Sciatic nerve (tissue), 2 donors: Measurements from ENCODE around the gene BRSK1. TPM values are rescaled to one million over a fixed set of nuclear protein-coding genes. Genes with fewer than 3 reads are reported as not detected.
A peak's percentile ranks its signal among the peaks of the same experiment; 100 is the strongest.
"Not testable (repeated sequence)": the region's sequence is repeated elsewhere in the genome, so short reads cannot be mapped to it uniquely, and the experiment has no call there.

Experiments used
- ATAC-seq: fragments of 200-7000 bp; cut with Tn5 transposase; one replicate; pipeline ENCODE4 v1.9.1; 2020; ENCODE audit warnings: mild to moderate bottlenecking, moderate library complexity
- DNase-seq: peaks from one replicate; pipeline ENCODE4 v3.0.0-alpha.2; 2020; ENCODE audit warnings: low spot score
- intact Hi-C: fragments of 100-400 bp; cut with DNase I; formaldehyde crosslinking; loops from one replicate; pipeline ENCODE4 v1.14.2; 2022
- total RNA-seq: library from RNA; stranded (reverse); fragmentation: NEBNext Ultra II Directional; extraction: Animal tissue kit (Norgen Biotek cat#: 25700); gene quantifications from one replicate; pipeline ENCODE4 v1.2.1, GENCODE V29; 2021
- donor health status: DM: no; HTN: no; CAD: no.
- donor health status: DM: no; HTN: no; CAD: no.

The BRSK1 gene
- total RNA-seq, 1 donor from 2014 or later, result 6.5 TPM

- no peak for ATAC-seq
- no peak for DNase-seq
- intact Hi-C loops, result no loop called here
These were observed 32.2 kb downstream of the BRSK1 start for GRCh38 chr19:55315956-55316525.

GRCh38 chr19:55316646-55317045 lies 32.8 kb downstream of the BRSK1 start:
- no peak for DNase-seq
- no peak for ATAC-seq
- intact Hi-C loops, result no loop called here

GRCh38 chr19:55319785-55320184 lies 36.0 kb downstream of the BRSK1 start:
- DNase-seq (no peak), ATAC-seq (peak; percentile 67)
- intact Hi-C loops, result no loop called here

- DNase-seq, result no peak
- no peak for ATAC-seq
- intact Hi-C loops, result no loop called here
These were observed 37.1 kb downstream of the BRSK1 start for GRCh38 chr19:55320844-55321419.

DNA sequence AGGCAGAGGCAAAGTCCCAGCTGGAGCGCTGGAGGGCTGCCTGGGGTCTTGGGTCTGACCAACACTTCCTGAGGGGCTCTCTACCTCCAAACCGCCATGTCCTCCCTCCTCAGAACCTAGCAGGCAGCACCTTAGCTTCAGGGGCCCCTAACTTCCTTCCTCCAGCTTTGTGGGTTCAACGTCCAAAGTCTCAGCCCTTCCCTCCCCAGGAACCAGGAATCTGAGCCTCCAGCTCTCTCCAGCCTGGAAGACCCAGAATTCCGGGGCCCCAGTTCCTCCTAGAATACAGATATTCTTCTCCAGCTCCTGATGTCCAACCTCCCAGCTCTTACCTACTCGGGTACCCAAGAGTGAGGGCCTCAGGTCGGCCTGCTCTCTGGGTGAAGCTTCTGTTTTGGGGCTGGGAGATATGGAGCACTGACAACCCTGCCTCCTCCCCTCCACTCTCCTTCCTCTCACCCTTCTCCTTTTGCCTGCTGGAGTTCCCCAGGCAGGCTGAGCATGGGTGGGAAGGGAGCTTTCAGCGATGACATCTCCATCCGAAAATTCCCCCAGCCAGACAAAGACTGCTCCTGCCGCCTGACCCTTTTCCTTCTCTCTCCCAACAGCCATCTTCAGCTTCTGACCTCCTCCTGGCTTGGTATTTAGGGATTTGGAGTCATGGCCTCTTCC lies 37.8 kb downstream of the BRSK1 start:
- DNase-seq (no peak), ATAC-seq (no peak)
- intact Hi-C loops, result no loop called here

DNA sequence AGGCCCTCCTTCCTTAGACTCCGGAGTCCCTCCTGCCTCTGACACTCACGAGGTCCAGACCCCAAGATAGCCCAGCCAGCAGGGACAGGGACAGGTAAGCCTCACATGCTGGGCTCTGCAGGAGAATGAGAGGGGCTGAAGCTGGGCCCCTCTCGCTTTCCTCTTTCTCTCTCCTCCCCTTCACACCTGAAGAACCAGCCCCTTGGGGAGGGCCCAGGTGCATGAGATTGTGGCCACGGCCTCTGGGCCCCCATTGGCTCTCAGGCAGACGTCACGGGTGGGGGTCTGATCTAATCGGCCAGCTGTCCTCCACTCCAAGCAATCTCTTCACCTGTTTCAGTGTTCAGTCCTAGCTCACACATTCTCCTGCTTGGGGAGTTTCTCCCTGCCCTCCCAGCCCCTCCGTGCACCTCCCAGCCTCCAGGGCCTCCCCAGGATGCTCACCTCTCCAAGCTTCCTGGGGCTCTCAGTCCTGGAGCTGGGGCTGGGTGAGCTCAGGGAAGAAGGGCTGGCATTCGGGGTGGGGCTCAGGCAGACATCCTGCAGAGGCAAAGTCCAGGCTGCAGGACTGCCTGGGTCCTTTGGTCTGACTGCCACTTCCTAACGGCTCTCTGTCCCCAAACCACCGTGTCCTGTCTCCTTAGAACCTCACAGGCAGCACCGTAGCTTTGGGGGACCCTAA lies 38.5 kb downstream of the BRSK1 start:
- DNase-seq (no peak), ATAC-seq (no peak)
- intact Hi-C loops, result no loop called here

- DNase-seq (no peak), ATAC-seq (no peak)
- intact Hi-C loops, result no loop called here
These were observed 40.9 kb downstream of the BRSK1 start for GRCh38 chr19:55324662-55325061.

- DNase-seq (no peak), ATAC-seq (peak; percentile 23)
- intact Hi-C loops, result no loop called here
These were observed 41.4 kb downstream of the BRSK1 start, which contains the start of gene TMEM150B for GRCh38 chr19:55325172-55325571. Gene TMEM150B, minus strand, starts transcription at chr19:55325341. Its CDS starts 4,305 bp downstream, at chr19:55321036.

DNA sequence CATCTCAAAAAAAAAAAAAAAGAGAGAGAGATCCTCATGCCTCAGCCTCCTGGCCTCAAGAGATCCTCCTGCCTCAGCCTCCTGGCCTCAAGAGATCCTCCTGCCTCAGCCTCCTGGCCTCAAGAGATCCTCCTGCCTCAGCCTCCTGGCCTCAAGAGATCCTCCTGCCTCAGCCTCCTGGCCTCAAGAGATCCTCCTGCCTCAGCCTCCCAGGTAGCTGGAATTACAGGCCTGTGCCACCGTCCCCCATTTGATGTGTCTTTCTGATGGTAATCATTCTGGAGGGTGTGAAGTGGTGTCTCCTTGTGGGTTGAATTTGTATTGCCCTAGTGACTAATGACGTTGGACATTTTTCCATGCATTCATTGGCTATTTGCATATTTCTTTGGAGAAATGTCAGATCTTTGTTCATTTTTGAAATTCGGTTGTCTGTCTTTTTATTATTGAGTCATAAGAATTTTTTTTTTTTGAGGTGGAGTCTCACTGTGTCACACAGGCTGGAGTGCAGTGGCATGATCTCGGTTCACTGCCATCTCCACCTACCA lies 45.0 kb downstream of the BRSK1 start:
- DNase-seq, ATAC-seq, intact Hi-C loops: not testable (repeated sequence)

- ATAC-seq, intact Hi-C loops, DNase-seq: not testable (repeated sequence)
These were observed 46.0 kb downstream of the BRSK1 start for GRCh38 chr19:55329791-55330190.

DNA sequence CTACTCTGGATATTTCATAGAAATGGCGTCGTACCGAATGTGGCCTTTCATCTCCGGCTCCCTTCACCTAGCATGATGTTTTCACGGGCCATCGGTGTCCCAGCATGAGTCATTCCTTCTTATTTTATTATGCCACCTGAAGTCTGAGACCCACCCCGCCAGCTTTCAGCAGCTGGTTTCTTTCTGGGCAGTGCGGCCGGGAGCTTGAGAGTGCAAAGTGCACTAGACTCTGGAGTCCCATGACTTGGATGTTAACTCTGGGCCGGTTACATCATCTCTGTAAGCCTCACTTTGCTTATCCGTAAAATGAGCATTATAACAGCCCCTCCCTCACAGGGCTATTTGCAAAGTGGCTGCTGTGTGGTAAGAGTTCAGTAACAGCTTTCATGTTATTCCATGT lies 50.1 kb downstream of the BRSK1 start:
- intact Hi-C loops, result no loop called here
- no peak for ATAC-seq
- DNase-seq, result no peak

GRCh38 chr19:55336101-55336500 lies 52.3 kb downstream of the BRSK1 start:
- ATAC-seq (no peak), DNase-seq (no peak)
- intact Hi-C loops, result no loop called here

DNA sequence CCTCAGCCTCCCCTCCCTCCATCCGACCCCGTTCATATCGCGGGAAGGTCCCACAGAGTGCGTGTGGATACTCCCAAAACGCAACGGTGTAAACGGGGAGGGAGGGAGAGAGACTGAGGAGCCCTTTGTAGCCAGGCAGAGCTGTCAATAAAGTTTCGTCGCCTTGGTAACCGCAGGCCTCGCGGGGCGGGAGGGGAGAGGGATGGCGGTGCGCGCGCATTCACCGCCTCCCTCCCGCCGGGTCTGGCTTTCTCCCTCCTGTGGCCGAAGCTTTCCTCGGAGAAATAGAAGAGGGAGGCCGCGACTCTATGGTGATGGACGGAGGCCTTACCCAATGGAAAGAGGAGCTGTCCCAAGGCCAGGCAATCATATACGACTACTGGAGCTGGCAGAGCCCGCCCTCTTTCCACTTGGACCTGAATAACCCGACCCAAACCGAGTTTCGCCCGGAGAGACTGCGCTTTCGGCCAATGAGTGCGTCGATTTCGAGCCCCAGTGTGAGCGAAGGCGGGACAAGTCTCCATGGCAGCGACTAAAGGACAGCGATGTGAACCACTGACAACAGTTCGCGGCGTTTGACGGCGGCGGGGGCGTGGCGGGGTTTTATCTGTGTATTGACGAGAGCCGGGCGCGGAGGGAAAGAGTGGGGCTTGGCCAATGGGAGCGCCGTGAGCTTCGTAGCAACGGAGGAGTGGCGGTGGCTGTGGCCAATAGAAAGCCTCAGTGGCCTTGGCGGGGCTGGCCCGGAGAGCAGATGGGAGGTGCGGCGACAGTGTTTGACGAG lies 55.5 kb downstream of the BRSK1 start, which contains the start of gene KMT5C:
TSS of gene KMT5C (plus strand) at position 772 of the 784 bp plus-strand sequence. CDS start 2,061 bp downstream, outside the sequence.
- ATAC-seq, result peak; percentile 96
- peak; percentile 100 for DNase-seq
- intact Hi-C loops, result no loop called here

DNA sequence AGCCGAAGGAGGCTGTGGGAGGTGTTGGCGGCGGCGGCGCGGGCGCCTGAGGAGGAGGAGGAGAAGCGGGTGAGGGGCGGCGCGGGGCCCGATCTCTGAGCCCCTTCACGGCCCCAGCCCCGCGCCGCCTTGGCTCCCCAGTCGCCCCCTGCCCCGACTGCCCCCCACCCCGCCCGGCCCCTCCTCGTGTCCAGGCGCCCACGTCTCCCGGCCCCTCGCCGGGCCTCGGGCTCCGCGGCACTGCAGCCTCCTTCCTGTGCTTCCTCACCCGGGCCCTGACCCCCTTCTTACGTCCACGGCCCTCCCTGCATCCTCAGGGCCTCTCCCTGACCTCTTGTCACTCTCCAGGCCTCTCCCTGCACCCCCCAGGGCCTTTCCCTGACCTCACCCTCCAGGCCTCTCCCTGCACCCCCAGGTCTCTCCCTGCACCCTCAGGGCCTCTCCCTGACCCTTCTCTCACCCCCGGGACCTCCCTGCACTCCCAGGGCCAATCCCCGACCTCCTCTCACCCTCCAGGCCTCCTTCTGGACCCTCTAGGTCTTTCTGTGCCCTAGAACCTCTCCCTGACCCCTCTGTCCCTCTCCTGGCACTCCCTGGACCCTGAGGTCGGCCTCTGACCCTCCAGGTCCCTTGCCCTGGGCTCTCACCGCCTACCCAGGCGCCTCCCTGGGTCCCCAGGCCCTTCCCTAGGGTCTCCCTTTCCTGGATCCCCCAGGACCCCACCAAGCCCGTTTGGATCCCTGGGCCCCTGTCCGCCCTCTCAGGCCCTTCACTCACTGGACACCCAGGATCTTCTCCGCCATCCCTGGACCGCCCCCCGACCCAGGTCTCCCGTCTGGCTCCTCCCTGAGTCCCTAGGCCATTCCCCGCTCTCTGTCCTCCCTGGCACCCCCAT lies 56.3 kb downstream of the BRSK1 start:
- no peak for DNase-seq
- ATAC-seq, result no peak
- intact Hi-C loops, result no loop called here

DNA sequence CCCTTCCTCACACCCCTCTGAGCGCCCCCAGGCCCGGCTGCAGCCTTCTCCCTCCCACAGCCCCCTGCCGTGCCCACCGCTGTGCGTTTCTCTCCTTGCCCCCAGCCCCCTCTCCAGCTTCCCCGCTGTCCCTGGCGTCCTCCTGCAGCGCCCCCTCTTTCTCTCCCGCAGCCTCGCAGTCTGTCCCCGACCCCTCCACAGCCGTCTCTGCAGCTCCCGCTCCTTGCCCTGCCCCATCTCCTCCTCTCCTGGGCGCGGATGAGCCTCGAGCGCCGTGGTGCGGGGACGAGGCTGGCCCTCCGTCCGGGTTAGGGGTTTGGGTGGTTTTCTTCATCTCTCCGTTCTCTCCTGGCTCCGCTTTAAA lies 57.0 kb downstream of the BRSK1 start:
- ATAC-seq, result no peak
- intact Hi-C loops, result no loop called here
- DNase-seq, result no peak

DNA sequence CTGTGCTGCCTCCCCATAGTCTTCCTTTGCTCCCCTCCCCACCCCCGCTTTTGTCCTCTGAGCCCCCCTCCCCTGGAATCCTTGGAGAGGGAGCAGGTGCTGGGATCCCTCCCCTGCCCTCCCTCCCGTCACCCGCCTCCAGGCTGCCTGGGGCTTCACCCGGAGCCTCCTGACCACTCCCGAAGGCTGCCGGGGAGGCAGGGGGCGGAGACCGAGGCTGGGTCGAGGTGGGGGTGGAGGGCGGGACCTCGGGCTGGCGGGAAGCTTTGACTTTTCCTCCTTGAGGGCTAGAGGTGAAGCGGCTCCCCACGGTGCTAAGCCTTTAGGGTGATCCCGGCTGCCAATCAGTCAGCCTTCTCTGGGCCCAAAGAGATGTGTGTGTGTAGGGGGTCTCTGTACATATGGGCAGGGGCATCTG lies 57.4 kb downstream of the BRSK1 start:
- ATAC-seq (no peak), DNase-seq (peak; percentile 84)
- intact Hi-C loops, result no loop called here

DNA sequence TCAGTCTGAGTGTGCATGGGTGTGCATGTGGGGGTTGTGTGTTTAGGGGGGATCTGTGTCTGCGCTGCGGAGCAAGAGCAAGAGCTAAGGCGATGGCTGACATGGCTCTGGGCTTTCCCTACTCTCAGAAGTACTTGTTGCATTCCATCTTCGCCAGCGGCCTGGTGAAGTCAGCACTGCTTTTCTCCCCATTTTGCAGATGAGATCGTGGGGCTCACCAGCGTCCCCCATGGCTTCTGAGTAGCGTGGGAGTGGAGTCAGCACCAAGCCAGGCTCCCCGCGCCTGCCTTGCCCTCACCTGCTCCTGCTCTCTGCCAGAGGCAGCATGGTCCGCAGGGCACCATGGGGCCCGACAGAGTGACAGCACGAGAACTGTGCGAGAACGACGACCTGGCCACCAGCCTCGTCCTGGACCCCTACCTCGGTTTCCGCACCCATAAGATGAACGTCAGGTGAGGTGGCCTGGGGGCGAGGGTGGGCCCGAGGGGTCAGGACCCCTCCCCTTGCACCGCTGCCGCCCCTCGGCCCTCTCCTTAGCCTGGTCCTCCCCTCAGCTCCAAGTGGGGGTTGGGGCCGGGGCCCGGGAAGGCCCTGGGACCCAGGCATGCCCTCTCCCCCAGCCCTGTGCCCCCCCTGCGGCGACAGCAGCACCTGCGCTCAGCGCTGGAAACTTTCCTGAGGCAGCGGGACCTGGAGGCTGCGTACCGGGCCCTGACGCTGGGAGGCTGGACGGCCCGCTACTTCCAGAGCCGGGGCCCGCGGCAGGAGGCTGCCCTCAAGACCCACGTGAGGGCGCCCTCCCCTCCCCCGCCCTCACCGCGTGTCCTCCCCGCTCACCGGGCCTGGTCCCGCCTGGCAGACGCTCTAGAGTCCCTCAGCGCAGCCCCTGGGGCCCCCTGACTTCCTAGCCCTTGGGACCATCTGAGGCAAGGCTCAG lies 58.1 kb downstream of the BRSK1 start:
- ATAC-seq (no peak), DNase-seq (no peak)
- intact Hi-C loops, result no loop called here
